Activated CD8-positive, alpha-beta T cell treated with anti-CD3 and anti-CD28 coated beads for 36 hours (primary cell): ENCODE measurements around the gene IFNGR2. TPM values are rescaled to one million over a fixed set of nuclear protein-coding genes. Genes with fewer than 3 reads are reported as not detected.
A peak's percentile ranks its signal among the peaks of the same experiment; 100 is the strongest.
"Not testable (repeated sequence)": the region's sequence is repeated elsewhere in the genome, so short reads cannot be mapped to it uniquely, and the experiment has no call there.

Experiments used
- ATAC-seq: fragments of 200-7000 bp; cut with Tn5 transposase; one replicate; pipeline ENCODE4 v1.10.0; 2021; ENCODE audit warnings: mild to moderate bottlenecking, moderate library complexity
- CTCF ChIA-PET: fragments of 350-600 bp; sonication (Branson Sonifier 250); formaldehyde crosslinking; loops from one replicate; lab custom pipeline; 2021; ENCODE audit warnings: antibody characterized with exemption; lab: Charles Lee
- POLR2A ChIA-PET: fragments of 350-600 bp; sonication (Branson Sonifier 250); formaldehyde crosslinking; loops from one replicate; lab custom pipeline; 2021; ENCODE audit warnings: antibody characterized with exemption; lab: Charles Lee
- DNase-seq: peaks from one replicate; pipeline ENCODE4 v3.0.0-alpha.2; 2020
- H3K27ac Mint-ChIP-seq: one replicate; pipeline ENCODE4 v1.8.0; 2021; ENCODE audit warnings: mild to moderate bottlenecking, mixed read lengths
- H3K27me3 Mint-ChIP-seq: one replicate; pipeline ENCODE4 v1.8.0; 2021; ENCODE audit warnings: mixed read lengths
- H3K36me3 Mint-ChIP-seq: one replicate; pipeline ENCODE4 v1.8.0; 2021; ENCODE audit warnings: low read depth, mixed read lengths
- H3K4me1 Mint-ChIP-seq: one replicate; pipeline ENCODE4 v1.8.0; 2021; ENCODE audit warnings: low read depth, mixed read lengths
- H3K4me3 Mint-ChIP-seq: one replicate; pipeline ENCODE4 v1.8.0; 2021; ENCODE audit warnings: mild to moderate bottlenecking, moderate library complexity, mixed read lengths
- H3K9me3 Mint-ChIP-seq: one replicate; pipeline ENCODE4 v1.8.0; 2021; ENCODE audit warnings: mixed read lengths
- intact Hi-C: fragments of 100-400 bp; cut with micrococcal nuclease; formaldehyde crosslinking; loops from one replicate; pipeline ENCODE4 v1.10.0; 2022
- total RNA-seq, 2 experiments: library from RNA; stranded (reverse); gene quantifications; one replicate each; pipeline ENCODE4 v1.2.3, GENCODE V29; 2021
- TF ChIP-seq, protein P1 (sequence below): fragments of 200-600 bp; IDR thresholded peaks from one replicate; pipeline ENCODE4 v1.8.0; 2022; ENCODE audit warnings: antibody characterized with exemption, mild to moderate bottlenecking

IFNGR2 gene
- total RNA-seq, 2 experiments from 2014 or later = 7.8 to 9.8 TPM

DNA sequence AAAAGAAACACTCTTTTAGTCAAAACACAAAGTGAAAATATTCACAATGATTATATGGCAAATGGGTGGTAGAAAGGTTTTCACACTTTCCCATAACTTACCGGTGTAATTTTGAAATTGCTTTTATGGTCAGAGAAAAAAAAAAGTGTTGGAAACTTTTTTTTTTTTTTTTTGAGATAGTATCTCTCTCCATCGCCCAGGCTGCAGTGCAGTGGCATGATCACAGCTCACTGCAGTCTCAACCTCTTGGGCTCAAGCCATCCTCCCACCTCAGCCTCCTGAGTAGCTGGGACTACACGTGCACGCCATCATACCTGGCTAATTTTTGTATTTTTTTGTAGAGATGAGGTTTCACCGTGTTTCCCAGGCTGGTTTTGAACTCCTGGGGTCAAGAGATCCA lies 3.3 kb downstream of the IFNGR2 start:
- peaks cover 8% of the 10 kb centered on the region for H3K36me3 Mint-ChIP-seq
- H3K4me1 Mint-ChIP-seq = peaks cover 39% of the 10 kb centered on the region
- no peak overlapping the region for H3K4me3 Mint-ChIP-seq
- POLR2A ChIA-PET = interaction anchor here (1.0 to 2.7 kb wide), 2 partner anchors 22 to 26 kb away, joined by 4 to 10 read pairs; no protein-coding TSS in a partner anchor
- intact Hi-C loops = no loop called here
- DNase-seq (peak; percentile 44), ATAC-seq (peak; percentile 37)
- CTCF ChIA-PET = interaction anchor here (0.7 to 3.8 kb wide), 7 partner anchors 16 to 209 kb away, joined by 3 to 12 read pairs (median 4); no protein-coding TSS in a partner anchor
- no peaks in the 10 kb centered on the region for H3K9me3 Mint-ChIP-seq
- H3K27me3 Mint-ChIP-seq = peaks cover 7% of the 10 kb centered on the region
- TF ChIP-seq, protein P1, sequence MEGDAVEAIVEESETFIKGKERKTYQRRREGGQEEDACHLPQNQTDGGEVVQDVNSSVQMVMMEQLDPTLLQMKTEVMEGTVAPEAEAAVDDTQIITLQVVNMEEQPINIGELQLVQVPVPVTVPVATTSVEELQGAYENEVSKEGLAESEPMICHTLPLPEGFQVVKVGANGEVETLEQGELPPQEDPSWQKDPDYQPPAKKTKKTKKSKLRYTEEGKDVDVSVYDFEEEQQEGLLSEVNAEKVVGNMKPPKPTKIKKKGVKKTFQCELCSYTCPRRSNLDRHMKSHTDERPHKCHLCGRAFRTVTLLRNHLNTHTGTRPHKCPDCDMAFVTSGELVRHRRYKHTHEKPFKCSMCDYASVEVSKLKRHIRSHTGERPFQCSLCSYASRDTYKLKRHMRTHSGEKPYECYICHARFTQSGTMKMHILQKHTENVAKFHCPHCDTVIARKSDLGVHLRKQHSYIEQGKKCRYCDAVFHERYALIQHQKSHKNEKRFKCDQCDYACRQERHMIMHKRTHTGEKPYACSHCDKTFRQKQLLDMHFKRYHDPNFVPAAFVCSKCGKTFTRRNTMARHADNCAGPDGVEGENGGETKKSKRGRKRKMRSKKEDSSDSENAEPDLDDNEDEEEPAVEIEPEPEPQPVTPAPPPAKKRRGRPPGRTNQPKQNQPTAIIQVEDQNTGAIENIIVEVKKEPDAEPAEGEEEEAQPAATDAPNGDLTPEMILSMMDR = no peak
- no peak overlapping the region for H3K27ac Mint-ChIP-seq

DNA sequence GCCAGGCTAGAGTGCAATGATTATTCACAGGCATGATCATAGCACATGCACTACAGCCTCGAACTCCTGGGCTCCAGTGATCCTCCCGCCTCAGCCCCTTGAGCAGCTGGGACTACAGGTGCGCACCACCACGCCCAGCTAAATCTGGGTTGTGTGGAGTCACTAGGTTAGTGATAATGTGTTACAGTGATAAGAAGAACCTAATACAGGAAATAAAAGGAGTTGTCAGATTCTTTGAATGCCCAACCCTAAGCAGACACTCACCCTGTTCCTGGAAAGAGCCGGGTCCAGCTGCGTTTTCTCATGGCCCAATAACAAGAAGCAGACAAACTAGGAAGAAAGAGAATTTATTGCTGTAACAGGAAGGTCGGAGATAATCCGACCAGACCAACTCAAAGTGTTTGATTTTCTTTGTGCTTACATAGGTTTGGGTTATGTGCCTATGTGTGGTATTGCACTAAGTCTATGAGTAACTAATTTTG lies 8.8 kb downstream of the IFNGR2 start:
- no peak for DNase-seq
- no peaks in the 10 kb centered on the region for H3K9me3 Mint-ChIP-seq
- intact Hi-C loops = no loop called here
- TF ChIP-seq, protein P1 = no peak
- ChIA-PET CTCF (no interaction called here), POLR2A (no interaction called here)
- no peaks in the 10 kb centered on the region for H3K27me3 Mint-ChIP-seq
- no peak for ATAC-seq
- peaks cover 6% of the 10 kb centered on the region for H3K36me3 Mint-ChIP-seq
- H3K27ac Mint-ChIP-seq = no peak overlapping the region
- peaks cover 34% of the 10 kb centered on the region for H3K4me1 Mint-ChIP-seq
- H3K4me3 Mint-ChIP-seq = no peak overlapping the region

GRCh38 chr21:33412439-33412831 lies 9.2 kb downstream of the IFNGR2 start:
- H3K27ac Mint-ChIP-seq, POLR2A ChIA-PET, ATAC-seq: not testable (repeated sequence)

GRCh38 chr21:33412832-33413519 lies 9.8 kb downstream of the IFNGR2 start:
- H3K36me3 Mint-ChIP-seq = peaks cover 6% of the 10 kb centered on the region
- no peak overlapping the region for H3K4me3 Mint-ChIP-seq
- DNase-seq (peak; percentile 19), ATAC-seq (peak; percentile 75)
- POLR2A ChIA-PET = interaction anchor here (1.6 kb wide), 1 partner anchor 52 kb away, joined by 4 read pairs; no protein-coding TSS in a partner anchor
- H3K27ac Mint-ChIP-seq = peak overlapping the region; percentile 34
- no peaks in the 10 kb centered on the region for H3K9me3 Mint-ChIP-seq
- TF ChIP-seq, protein P1 = no peak
- intact Hi-C loops = no loop called here
- H3K27me3 Mint-ChIP-seq = no peaks in the 10 kb centered on the region
- peaks cover 30% of the 10 kb centered on the region for H3K4me1 Mint-ChIP-seq
- CTCF ChIA-PET = interaction anchor here (1.0 to 1.6 kb wide), 3 partner anchors 15 to 52 kb away, joined by 3 to 5 read pairs (median 5); no protein-coding TSS in a partner anchor

More at GRCh38 chr21:33412439-33412831, 9.2 kb downstream of the IFNGR2 start:
- peaks cover 30% of the 10 kb centered on the region for H3K4me1 Mint-ChIP-seq
- H3K27me3 Mint-ChIP-seq, H3K36me3 Mint-ChIP-seq, DNase-seq, H3K9me3 Mint-ChIP-seq, H3K4me3 Mint-ChIP-seq, intact Hi-C loops: not testable (repeated sequence)
- CTCF ChIA-PET = interaction anchor here (1.0 to 1.6 kb wide), 2 partner anchors 16 to 52 kb away, joined by 5 read pairs; no protein-coding TSS in a partner anchor

DNA sequence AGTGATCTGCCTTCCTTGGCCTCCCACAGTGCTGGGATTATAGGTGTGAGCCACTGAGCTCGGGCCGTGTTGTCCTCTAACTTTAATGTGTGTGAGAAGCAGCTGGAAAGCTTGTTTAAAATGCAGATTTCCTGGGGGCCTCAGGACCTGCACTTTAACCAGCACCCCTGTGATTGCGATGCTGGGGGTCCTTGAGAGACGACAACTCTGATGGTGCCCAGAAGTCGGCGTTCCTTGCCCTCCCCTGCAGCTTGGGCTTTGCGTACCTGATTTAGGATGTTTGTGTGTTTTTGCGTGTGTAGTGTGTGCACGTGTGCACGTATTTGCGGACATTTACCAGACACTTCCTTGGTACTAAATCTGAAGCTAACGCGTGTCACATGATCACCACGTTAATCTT lies 10.9 kb downstream of the IFNGR2 start:
- ChIA-PET CTCF (interaction anchor here (0.9 to 1.5 kb wide), 4 partner anchors 29 to 217 kb away, joined by 3 to 4 read pairs (median 4); no protein-coding TSS in a partner anchor), POLR2A (interaction anchor here (0.6 to 1.6 kb wide), 4 partner anchors 9 to 105 kb away, joined by 3 to 4 read pairs (median 3); no protein-coding TSS in a partner anchor)
- DNase-seq (no peak), ATAC-seq (no peak)
- Mint-ChIP-seq H3K27ac (no peak overlapping the region), H3K36me3 (peaks cover 3% of the 10 kb centered on the region), H3K9me3 (no peaks in the 10 kb centered on the region), H3K27me3 (no peaks in the 10 kb centered on the region), H3K4me3 (no peak overlapping the region), H3K4me1 (peaks cover 30% of the 10 kb centered on the region)
- intact Hi-C loops = no loop called here
- TF ChIP-seq, protein P1 = no peak
